NCI-H128 (cell line): Measurements from ENCODE around the gene GABRE.
"Not testable (repeated sequence)": the region's sequence is repeated elsewhere in the genome, so short reads cannot be mapped to it uniquely, and the experiment has no call there.

Source experiments
- DNase-seq: peaks from one replicate; lab custom pipeline; 2025; ENCODE audit not compliant: unreplicated experiment; lab: John Stamatoyannopoulos, UW

GABRE gene

DNA sequence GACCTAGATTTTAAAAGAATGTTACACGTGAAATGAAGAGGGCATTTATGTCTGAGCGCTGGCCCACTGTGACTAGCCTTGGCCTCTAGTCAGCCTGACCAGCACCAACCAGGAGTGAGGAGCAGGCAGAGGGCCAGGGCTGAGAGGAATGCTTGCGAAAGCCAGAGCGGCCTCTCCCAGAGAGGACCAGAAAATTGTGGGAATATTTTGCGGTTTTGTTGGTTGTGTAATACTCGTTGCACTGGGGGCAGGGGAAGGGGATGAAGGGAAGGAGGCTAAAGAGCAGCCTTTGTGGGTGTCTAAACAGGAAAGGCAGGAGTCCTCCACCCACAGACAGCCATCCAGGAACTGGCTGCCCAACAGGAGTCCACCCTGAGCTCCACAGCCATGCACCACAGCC is 3.8 kb downstream of the GABRE start:
- DNase-seq, result no peak

DNA sequence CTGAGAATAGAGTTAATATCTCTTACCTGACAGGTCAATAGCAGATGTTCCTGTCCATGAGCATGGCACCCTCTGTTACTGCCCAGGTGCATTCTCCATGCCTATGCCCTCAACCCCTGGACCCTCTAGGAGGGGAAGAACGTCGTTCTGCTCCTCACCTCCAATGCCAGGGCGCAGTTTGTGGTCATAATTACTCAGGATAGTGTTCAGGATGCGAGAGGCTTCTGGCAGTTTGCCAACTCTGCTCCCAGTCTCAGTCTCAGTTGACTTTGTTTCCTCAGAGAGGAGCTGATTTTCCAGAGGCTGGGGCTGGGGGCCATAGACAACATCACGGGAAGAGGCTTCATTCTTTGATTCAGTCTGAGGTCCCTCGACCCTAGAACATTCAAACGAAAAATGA is 4.4 kb downstream of the GABRE start:
- DNase-seq, result no peak

DNA sequence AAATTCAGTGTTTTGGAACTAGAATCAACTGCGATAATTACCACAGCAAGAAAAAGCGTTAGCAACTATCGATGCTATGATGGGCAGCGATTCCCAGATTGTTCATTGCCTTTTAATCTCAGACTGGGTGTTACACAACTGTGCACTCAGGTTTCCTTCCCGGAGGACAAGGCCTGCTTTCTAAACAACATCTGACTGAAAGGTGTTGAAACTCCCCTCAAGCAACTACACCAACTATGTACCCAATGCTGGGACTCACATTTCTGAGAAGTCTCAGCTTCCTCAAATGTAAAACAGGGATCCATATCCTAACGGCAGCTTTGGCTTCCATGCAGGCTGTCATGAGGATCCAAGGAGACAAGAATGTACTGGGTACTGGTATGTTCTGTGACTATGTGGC is 8.2 kb downstream of the GABRE start:
- no peak for DNase-seq

DNA sequence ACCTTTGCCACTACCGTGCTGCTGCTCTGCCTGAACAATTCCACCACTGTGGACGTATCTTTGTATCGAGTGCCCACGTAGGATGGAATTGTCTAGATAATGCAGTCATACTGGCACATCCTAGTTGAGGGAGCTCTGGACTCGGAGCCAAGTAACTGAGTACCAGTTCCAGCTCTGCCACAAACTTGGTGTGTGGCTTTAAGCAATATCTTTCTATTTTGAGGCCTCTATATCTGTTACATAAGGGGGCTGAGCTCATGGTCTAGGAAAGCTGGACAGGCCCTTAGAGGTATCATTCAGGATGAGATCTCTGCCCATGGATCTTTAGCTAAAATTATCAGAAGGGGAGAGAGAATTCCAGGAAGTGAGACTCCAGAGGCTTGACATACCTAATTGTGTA is 12.4 kb downstream of the GABRE start:
- no peak for DNase-seq

DNA sequence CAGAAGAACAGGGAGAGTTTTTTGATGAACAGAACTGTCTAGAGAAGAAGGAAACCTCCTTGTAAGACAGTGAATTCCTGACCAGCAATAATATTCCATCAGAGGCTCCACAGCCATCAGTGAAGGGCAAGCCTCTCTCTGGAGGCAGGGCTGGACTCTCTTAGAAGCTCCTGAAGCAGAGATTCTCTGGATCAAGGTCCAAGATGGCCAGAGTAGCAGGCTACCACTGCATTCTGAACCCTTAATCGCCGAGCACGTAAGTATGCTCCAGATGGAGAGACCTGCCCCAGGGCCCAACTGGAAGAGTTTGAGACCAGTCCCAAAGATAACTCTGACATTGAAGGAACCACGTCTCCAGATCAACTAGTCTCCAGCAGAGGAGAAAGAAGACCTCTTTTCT is 16.4 kb downstream of the GABRE start:
- DNase-seq, result no peak

DNA sequence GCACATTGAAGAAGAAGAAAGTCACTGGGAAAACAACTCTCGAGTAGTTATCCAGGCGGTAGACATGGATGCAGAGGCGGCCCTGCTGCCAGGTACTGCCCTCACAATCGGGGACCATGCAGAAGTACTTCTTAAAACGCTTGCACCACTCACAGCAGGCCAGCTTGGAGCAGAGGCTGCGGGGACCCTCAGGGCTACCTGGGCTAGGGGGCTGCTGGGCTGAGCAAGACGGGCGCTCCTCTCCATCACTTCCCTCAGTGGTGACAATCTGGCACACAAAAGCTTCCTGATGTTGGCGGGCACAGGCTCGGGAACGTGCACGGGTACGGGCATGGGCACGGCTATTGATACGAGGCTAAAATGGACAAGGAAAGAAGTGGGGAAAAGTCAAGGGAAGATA is 19.7 kb downstream of the GABRE start:
- DNase-seq, result no peak

DNA sequence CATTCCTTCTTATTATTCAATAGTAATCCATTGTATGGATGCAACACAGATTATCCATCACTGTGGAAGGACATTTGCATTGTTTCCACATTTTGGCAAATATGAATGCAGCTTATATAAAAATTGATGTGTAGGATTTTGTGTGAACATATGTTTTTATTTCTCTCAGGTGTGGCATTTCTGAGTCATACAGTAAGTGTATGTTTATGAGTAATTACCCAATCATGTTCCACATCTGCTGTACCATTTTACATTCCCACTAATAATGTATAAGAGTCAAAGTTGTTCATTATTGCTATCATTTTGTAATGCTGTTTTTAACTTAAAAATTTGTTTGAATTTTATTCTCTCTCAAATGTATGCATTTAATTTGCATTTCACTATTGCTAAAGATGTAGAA is 36.3 kb downstream of the GABRE start:
- no peak for DNase-seq

DNA sequence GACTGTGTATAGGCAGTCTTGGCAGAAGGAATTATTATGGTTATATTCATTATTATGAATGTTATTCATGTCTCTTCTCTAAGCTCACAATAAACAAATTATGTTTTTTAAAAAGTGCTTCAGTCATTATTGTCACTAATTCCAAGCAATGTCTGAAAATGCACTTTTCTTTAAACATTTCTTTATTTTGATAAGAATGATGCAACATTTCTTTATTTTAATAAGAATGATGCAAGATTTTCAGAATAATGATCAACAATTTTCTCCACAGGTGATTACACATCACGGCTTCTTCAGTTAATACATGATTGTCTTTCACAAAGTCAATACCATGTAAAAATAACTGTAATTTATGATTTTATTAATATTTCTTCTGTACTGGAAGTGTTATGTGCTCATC is 39.1 kb downstream of the GABRE start:
- no peak for DNase-seq

DNA sequence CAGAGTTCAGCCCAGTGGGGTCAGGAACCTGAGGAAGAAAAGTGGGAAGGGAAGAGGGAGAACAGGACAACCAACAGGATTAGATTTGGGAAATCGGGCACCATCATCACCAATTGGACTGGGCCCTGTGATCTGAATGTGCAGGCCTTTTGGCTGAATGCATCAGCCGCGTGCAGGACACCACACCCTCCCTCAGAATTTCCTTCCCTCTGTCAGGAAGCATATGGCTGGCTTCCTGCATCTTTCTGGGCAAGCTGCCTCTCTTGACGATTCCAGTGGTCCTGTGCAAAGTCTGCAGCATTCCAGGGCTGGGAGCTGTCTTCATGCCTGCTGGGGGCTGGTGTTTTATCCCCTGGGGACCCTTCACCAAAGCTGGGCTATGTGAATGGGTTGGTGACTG is 45.4 kb downstream of the GABRE start:
- DNase-seq, result no peak

DNA sequence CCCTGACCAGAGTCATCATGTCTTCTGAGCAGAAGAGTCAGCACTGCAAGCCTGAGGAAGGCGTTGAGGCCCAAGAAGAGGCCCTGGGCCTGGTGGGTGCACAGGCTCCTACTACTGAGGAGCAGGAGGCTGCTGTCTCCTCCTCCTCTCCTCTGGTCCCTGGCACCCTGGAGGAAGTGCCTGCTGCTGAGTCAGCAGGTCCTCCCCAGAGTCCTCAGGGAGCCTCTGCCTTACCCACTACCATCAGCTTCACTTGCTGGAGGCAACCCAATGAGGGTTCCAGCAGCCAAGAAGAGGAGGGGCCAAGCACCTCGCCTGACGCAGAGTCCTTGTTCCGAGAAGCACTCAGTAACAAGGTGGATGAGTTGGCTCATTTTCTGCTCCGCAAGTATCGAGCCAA is 50.8 kb downstream of the GABRE start:
- no peak for DNase-seq

DNA sequence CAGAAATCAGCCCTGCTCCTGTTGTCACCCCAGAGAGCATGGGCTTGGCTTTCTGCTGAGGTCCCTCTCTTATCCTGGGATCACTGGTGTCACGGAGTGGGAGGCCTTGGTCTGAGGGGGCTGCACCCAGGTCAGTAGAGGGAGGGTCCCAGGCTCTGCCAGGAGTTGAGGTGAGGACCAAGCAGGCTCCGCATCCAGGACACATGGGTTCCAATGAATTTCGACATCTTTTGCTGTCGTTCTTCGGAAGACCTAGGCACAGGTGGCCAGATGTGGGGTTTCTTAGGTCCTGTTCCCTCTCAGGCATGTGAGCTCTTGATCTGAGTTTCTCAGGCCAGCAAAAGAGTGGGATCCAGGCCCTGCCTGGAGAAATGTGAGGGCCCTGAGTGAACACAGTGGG is 51.8 kb downstream of the GABRE start:
- DNase-seq, result no peak

DNA sequence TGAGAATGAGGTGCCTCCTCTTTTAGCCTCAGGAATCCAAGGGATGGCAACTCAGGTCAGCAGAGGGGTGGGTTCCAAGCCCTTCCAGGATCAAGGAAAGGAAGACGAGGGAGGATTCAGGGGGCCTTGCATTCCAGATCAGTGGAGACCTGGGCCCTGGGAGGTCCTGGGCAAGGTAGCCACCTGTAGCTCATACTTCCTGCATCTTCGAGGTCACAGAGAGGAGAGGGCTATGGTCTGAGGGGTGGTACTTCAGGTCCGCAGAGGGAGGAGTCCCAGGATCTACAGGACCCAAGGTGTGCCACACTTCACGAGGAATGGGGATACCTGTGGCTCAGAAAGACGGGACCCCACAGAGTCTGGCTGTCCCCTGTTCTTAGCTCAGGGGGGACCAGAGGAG is 52.6 kb downstream of the GABRE start:
- no peak for DNase-seq

DNA sequence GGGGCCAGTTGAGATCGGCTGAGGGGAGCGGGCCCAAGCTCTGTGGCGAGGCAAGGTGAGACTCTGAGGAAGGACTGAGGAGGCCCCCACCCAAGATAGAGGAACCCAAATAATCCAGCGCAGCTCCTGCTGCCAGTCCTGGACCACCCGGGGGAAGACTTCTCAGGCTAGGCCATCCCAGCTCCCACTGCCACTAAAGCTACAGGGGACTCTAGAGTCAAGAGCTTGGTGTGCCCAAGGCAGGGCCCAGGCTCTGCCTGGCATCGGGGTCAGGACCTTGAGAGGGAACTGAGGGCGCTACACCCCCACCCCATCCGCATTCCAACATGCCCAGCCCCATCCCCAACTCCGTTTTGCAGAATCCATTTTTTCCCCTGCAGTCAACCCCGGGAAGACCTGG is 53.2 kb downstream of the GABRE start:
- DNase-seq, result no peak

DNA sequence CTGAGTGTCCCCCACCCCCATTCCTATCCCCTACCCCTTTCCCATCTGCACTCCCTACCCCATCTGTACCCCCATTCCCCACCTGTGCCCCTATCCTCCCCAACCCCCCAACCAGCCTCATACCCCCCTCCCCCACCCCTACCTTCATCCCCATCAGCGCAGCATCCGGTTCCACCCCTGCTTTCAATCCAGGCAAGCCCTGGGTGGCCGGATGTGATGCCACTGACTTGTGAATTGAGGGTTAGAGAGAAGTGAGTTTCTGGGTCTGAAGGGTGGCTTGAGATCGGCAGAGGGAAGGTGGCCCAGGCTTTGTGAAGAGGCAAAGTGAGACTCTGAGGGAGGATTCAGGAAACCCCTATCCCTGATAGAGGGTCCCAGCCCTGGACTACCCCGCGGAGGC is 53.9 kb downstream of the GABRE start:
- DNase-seq, result no peak

DNA sequence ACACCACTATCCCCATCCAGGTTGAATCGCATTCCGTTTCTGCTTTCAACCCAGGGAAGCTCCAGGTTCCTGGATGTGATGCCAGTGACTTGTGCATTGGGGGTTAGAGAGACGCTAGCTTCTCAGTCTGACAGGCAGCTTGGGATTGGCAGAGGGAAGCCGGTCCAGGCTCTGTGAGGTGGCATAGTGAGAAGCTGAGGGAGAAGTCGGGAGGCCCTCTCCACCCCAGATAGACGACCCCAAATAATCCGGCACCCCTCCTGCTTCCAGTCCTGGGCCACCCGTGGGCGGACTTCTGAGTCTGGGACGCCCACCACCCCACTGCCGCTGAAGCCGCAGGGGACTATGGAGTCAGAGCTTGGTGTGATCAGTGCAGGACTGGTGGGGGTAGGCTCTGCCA is 54.4 kb downstream of the GABRE start:
- DNase-seq, result no peak

DNA sequence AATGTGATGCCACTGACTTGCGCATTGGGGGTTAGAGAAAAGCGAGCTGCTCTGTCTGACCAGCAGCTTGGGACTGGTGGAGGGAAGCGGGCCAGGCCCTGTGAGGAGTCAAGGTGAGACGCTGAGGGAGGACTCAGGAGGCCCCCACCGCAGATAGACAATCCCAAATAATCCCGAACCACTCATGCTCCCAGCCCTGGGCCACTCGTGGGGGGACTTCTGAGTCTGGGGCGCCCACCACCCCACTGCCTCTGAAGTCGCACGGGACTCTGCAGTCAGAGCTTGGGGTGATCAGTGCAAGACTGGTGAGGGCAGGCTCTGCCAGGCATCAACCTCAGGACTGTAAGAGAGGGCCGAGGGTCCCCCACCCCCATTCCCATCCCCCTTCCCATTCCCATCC is 54.9 kb downstream of the GABRE start:
- no peak for DNase-seq

DNA sequence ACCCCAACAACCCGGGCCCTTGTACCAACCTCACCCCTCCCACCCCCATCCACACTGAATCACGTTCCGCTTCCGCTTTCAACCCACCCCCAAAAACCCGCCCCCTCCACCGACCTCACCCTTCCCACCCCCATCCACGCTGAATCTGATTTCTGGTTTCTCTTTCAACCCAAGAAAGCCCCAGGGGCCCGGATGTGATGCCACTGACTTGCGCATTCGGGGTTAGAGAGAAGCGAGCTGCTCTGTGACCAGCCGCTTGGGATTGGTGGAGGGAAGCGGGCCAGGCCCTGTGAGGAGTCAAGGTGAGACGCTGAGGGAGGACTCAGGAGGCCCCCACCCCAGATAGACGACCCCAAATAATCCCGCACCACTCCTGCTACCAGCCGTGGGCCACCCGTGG is 55.7 kb downstream of the GABRE start:
- not testable (repeated sequence) for DNase-seq

DNA sequence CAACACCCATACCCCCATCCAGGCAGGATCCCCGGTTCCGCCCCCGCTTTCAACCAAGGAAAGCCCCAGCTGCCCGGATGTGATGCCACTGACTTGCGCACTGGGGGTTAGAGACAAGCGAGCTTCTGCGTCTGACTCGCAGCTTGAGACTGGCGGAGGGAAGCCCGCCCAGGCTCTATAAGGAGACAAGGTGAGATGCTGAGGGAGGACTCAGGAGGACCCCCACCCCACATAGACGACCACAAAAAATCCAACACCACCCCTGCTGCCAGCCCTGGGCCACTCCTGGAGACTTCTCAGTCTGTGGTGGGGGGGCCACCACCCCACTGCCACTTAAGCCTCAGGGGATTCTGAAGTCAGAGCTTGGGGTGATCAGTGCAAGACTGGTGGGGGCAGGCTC is 61.7 kb downstream of the GABRE start, which contains the start of gene MAGEA4:
MAGEA4 (plus strand) TSS at position 110 of the 400 bp plus-strand sequence. CDS start 10,776 bp downstream, outside the sequence.
- DNase-seq, result no peak

DNA sequence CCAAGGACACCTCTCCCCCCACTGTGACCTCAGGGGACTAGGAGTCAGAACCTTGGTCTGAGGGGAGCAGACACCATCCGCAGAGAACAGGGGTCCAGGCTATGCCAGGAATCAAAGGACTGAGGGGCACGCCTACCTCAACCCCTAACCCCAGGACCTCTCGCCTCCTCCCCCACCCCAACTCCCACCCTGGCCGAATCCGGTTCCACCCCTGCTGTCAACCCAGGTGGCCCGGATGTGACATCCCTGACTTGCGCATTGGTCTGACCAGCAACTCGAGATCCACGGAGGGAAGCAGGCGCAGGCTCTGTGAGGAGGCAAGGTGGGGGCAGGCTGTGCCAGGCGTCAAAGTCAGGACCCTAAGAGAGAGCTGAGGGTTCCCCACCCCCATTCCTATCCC is 62.3 kb downstream of the GABRE start:
- DNase-seq, result no peak

DNA sequence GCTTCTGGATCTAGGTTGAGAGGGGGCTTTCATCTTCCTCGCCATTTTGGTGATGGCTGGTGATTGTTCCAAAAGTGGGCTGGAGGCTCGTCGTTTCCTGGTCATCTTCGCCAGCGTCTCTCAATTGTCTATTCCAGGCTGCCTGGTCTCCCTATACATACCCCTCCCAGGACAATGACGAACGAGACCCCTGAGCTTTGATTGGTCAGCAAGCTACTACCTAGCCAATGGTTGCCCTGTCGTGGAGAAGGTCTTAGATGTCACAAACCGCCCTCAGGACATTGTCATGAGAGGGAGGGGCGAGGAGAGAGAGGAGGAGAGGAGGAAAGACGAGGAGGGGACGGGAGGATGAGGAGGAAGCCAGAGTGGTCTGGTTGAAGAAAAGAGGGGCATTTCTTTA is 69.5 kb downstream of the GABRE start:
- DNase-seq, result no peak
